GM21526 (cell line): ENCODE results near the gene MCM3AP.
"Not testable (repeated sequence)": the region's sequence is repeated elsewhere in the genome, so short reads cannot be mapped to it uniquely, and the experiment has no call there.

Experiments
- ATAC-seq: cut with Tn5 transposase; IDR thresholded peaks from one replicate; pipeline ENCODE4 v1.9.1; 2021; ENCODE audit warnings: moderate library complexity; ENCODE audit not compliant: unreplicated experiment, low FRiP score

MCM3AP gene

DNA sequence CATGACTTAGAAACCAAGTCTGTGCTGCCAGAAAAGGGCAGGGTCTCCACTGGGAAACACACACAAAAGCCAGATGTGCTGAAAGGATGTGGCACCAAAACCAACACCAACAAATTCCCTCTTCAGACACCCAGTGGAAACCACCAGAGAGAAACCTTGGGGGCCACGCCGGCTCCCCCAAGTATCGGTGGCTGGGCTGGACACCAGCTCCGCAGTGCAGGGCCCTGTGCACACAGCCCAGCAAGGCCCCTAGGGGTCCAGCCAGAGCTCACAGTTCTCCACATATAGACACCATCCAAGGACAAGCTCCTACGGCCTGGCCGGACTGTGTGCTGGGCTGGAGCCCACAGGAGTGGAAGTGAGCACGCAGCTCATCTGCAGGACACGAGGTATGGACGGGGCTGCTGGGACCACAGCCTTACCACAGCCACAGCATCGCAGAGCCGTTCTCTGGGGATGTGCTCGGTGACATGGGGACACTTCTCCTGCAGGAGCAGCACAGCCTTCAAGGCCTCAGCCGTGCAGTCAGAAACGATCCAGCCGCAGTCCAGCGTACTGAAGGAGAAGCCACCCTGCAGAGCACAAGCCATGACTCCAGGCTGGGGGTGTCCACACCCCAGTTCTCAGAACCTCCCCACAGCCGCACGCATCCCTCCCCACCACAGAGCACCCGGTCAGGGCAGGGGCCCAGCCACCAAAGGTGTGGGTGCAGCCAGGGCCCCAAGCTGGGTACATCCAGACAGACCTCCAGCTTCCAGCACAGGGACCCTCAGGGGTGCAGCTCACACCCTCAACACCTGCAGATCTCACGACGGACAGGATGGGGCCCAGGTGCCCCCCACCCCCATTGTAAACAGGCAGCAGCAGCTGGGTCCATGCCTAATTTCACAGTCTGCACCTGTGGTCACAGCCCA, 78.1 kb downstream of the MCM3AP start:
- no peak for ATAC-seq

DNA sequence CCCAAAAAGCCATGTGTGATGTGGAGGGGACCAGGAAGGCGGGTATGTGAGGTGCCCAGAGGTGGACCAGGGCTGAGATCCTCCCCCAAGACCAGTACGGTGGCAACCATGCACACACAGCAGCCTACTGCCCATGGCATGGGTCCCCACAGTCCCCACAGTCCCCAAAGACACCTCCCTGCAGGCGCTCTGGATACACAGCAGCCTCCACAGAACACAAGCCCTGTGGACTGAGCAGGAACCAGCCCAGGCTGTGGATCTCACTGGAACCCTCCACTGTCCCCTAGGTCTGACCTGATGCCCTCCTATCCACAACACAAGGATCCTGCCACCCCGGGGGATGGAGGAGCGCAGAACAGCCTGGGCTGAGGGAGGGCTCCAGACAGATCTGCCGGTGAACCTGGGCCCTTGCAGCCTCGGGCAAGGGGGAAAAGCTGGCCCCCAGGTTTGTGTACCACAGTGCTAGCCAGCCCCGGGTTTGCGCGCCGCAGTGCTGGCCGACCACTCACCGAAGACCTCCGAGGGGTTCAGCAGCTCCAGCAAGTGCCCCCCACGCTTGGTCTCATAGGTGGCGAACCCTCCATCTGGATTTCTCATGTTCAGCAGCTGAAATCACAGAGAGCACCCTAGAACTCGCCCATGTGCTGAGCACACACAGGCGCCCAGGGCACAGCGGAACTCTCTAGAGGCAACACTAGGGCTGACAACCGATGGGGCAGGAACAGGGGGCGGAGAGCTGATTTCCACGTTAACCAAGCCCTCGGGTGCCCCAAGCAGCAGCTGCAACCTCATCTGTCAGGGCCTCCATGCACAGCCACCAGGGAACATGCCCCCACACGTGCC, 79.0 kb downstream of the MCM3AP start:
- no peak for ATAC-seq

DNA sequence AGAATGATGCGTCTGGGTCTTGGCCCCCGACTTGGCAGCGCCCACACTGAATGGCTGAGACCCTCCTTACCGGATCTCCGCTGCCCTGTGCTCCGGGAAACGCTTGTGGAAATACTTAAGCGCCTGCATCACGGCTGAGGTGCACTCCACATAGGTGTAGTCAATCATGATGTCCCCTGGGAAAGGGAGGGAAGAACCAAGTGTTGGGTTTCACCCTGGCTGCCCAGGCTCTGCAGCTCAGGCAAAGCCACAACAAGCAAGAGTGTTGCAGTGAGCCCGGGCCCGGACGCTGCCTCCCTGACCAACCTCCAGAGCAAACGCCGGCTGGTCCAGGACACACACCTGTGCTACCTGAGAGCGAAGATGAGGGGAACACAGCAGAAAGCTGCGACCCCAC, 79.6 kb downstream of the MCM3AP start:
- ATAC-seq: no peak

DNA sequence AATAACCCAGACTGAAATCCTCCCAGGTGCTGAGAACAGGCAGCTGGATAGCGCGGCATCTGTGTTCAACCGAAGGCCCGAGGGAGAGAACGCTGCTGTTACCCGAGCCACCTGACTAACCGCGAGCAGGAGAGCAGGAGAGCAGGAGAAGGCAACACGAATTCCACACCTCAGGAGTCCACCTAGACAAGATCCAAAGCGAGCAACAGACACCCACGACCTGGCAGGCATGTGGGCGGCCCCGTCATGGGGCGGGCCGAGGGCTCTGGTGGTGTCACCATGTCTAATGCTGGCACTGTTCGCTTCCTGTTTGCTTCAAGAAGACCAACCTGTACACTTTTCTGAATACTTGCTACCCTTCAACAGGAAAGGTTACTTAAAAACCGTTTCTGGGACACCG, 80.2 kb downstream of the MCM3AP start:
- ATAC-seq: no peak

DNA sequence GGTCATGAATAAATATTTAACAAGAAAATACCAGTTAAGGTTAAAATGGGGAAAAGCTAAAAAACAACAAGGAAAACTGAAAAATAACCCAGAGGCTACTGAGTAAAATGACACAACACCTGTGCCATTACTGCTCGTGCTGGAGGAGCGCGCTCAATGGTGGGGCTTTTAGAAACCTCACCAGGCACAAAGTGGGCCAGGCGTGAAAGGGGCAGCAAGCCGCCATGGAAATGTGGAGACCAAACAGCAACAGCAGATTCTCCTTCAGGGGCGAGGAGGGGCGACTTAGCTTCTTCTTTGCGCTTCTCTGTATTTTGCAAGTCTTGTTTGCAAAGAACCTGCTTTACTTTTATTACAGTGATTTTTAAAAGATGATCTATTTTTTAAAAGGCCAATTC, 82.2 kb downstream of the MCM3AP start:
- no peak for ATAC-seq

DNA sequence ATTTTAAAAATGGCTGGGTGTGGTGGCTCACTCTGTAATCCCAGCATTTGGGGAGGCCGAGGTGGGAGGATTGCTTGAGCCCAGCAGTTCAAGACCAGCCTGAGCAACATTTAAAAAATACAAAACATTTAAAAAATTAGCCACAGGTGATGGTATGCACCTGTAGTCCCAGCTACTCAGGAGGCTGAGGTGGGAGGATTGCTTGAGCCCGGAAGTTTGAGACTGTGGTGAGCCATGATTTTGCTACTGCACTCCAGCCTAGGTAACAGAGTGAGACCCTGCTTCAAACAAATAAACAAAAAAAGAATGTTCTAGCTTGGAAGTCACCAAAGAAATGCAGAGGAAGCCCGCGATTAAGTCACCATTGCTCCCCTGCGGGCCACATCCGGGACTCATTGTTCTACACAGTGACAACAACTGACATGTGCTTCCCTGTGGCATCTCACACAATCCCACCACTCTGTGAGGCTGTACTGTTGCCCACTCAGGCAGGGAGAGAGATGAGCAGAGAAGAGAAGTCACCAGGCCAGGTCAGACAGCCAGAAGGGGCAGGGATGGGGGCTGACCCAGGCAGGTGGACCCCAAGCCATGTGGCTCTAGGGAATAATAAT, 82.7 kb downstream of the MCM3AP start:
- ATAC-seq: no peak

DNA sequence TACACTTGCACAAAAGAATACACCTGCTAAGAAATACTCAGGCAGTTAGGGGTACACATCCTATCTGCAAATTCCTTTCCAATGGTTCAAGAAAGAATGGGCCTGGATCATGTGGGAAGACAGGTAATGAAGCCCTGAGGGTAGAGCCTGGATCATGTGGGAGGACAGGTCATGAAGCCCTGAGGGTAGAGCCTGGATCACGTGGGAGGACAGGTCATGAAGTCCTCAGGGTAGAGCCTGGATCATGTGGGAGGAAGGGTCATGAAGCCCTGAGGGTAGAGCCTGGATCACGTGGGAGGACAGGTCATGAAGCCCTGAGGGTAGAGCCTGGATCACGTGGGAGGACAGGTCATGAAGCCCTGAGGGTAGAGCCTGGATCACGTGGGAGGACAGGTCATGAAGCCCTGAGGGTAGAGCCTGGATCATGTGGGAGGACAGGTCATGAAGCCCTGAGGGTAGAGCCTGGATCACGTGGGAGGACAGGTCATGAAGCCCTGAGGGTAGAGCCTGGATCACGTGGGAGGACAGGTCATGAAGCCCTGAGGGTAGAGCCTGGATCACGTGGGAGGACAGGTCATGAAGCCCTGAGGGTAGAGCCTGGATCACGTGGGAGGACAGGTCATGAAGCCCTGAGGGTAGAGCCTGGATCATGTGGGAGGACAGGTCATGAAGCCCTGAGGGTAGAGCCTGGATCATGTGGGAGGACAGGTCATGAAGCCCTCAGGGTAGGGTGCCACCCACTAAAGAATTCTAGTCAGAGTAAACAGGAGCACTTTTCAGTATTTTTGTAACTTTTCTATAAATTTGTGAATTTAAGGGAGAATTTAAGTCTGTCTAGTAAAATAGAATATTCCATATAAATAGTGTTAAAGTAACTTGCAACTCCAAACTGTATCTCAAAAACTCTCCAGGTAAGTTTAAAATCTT, 84.3 kb downstream of the MCM3AP start:
- not testable (repeated sequence) for ATAC-seq

DNA sequence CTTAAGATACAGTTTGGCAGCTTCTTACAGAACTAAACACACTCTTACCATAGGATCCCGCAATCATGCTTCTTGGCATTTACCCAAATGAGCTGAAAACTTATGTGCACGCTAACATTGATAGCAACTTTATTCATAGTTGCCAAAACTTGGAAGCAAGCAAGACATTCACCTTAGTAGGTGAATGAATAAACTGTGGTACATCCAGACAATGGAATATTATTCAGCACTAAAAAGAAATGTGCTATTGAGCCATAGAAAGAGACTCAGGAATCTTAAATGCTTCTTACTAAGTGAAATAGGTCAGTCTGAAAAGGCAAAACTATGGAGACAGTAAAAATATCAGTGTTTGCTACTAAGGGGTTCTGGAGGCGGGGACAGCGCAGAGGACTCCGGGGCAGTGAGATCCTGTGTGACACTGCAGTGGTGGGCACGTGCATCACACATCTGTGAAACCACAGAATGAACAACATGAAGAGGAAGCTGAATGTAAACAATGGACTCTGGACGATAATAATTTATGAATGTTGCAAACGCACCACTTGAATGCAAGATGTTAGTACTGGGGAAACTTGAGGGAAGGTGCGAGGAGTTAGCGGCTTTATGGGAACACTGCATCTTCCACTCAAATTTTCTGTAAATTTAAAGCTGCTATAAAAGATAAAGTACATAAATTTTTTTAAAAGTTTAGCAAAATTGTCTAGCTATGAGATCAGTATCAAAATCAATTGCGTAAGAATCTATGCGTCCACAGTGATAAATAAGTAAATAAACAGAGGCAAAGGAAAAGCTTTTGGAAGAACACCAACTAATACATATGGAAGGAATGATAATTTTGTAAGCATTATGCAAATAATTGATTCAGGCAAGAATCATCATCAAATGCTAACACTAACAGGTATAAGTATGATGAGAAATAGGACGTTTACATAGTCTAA, 85.7 kb downstream of the MCM3AP start:
- no peak for ATAC-seq

DNA sequence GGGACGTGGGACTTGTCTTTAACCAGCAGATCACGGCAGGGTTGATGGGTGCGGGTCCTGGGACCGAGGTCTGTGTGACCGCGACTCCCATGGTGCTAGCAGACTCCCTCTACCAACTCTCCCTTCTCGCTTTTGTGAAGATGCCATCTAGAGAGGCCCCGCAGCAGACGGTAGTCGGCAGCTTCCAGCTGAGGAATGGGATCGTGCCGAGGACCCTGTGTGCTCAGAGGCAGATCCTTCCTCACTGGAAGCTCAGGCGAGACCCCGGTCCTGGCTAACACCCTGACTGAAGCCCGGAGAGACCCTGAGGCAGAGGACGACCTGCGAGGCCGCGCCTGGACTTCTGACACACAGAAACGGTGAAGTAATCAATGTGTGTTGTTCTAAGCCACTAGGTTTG, 88.7 kb downstream of the MCM3AP start:
- no peak for ATAC-seq

DNA sequence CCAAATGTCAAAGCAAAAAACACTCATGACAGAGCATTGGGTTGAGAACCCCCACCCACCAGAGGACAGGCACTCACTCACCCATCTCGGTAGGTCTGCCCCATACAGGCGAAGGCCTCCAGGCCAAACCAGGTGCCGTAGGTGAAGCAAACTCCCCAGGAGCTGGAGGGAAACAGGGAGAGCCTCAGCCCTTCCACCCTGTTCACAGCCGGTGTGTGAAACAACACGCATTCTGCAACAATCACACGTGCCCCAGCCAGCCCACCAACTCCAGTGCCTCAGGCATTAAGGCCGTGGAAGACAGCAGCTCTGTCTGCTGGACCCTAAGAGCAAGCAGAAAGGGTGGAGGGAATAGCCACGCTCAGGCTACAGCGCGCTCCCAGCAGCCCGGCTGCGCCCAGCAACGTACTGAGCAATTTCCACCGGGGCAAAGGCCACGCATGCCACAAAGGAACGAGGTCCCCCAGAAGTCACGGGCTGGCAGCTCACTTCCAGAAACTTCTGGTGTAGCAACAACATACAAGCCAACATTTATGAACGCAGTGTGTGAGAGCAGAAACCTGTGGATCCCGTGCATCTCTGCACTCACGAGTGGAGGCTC, 89.7 kb downstream of the MCM3AP start:
- no peak for ATAC-seq

DNA sequence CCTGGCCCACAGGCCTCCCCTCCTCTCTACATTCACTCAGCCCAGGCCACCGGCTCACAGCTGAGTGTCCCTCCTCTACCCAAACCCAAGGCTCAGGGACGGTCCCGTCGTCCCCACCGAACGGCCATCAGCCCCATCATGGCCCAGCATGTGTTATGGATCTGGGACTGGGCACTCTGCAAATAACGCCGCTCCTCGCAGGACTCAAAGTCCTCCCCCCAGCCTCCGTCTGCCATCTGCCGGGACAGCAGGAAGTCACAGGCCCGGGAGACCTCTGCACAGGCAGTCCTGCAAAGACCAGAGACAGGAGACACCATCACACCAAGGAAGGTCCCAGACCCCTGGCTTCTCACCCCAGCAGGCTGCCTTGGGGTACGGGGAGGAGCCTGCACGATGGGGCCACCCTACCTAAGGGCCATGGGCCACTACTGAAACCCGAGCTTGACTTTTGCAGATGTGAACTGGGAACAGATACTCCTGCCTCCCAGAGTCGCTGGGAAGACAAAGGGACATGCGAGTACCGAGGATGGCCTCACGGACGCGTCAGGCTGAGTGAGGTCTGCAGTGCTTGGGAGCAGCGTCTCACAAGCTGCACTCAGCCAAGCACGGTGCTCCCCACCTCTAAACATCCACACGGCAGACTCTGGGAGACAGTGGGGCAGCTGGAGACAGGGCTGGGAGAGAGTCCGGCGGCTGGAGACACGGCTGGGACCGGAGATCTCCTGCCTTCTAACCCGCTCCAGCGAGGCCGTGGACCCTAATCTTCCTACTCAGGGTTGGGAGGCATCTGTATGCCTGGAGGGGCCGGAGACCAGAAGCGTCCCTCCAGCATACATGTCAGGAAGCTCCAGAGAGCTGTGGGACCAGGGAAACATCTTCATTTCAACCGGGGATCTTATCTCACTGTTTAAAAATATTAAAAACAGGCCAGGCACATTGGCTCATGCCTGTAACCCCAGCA, 90.8 kb downstream of the MCM3AP start:
- ATAC-seq: no peak

DNA sequence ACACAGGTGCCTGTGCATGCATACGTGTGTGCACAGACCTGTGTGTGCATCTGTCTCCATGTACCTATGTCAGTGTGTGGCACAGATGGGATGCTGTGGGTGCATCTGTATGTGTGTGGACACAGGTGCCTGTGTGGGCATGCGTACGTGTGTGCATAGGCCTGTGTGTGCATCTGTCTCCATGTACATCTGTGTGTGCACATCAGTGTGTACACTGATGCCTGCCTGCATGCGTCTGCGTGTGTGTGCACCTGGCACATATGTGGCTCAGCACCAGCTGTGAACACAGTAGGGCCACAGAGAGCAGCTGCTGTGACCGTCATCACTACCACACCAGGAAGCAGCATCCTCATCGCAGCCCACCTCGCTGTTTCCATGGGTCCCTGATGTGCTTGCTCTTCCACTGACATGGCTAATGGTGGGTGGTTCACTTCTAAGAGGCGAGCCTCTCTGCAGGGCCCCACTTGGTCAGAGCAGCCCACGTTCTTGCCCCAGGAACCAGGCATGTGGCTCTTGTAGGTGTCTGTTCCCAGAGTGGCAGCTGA, 91.5 kb downstream of the MCM3AP start:
- no peak for ATAC-seq

DNA sequence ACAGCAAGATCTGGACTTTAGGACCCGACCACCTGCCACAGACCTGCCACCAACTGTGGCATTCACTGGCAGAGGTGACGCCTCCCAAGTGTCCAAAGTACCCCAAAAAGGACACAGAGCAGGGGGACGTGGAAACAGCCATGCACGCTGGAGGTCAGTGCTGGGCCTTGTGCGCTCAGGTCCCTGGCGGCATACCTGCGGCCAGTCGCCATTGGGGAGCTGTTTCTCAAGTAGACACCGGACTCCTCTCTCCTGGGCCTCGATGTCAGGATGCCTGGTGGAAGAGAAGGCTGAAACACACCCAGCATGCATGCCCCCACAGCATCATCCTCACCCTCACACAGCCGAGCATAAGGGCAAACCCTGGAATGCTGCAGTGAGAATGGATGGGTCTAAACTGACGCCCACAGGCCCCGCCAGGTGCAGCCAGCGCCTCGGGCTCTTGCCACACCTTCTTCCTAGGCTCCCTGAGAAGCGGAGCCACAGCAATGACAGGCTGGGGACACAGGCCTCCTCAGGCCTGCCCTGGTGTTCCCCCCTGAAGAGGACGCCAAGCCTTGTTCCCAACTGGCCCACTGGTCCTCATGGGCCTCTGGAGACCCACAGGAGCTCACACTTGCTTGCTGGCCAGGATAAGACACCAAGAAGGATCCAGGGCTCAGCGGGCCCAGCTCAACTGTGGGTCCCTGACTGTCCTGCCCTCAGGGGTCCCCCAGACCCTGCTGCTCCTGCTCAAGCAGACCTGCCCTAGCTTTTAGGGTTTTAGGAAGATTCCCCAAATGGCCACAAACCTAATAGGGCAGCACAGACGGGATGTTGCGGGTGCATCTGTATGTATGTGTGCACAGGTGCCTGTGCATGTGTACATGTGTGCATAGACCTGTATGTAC, 93.5 kb downstream of the MCM3AP start:
- ATAC-seq: no peak

DNA sequence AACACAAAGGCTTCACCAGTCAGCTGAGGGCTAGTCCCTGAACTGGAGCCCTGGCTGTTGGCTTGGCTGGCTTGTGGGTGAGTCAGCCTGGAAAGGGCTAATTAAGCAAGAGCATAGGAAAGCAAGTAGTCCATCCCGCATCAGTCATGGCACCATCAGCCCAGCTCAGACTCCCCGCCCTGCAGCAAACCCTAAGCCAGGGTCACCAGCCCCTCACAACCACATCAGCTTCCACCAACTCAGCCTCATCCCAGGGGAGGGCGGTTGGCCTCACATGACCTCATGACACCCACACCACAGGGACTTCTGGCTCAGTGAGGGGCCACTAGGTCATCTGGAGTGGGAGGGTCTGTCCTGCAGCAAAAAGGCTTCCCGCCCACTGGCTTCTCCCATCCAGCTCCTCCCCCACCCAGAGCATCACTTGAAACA, 94.1 kb downstream of the MCM3AP start:
- no peak for ATAC-seq

DNA sequence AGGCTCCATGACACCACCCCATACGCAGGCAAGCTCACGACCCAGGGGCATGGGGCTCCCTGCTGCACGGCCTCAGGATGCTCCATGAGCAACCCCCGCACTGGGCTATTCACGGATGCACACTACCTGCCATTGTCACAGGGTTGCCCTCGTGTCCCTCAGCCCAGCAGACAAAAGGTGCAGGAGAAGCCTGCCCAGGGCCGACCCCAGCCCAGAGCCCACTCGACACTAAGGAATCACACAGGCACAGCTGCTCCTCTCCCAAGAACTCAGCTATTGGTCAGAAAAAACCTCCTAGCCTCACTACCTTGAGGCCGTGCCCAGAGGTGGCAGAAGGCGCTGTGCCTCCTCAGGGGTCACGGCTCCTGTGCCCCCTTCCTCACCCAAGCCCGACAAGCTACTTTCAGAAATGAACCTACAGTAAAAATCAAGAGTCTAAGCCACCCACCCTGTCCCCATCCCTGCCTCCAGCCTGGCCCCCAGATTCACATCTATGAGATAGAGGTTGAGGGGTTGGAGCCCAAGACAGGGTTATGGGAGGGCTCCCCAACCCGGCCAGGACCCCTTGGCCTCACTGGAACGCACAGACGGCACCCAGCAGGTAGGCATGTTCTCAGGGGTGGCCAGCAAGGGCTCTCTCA, 94.8 kb downstream of the MCM3AP start:
- ATAC-seq: no peak

DNA sequence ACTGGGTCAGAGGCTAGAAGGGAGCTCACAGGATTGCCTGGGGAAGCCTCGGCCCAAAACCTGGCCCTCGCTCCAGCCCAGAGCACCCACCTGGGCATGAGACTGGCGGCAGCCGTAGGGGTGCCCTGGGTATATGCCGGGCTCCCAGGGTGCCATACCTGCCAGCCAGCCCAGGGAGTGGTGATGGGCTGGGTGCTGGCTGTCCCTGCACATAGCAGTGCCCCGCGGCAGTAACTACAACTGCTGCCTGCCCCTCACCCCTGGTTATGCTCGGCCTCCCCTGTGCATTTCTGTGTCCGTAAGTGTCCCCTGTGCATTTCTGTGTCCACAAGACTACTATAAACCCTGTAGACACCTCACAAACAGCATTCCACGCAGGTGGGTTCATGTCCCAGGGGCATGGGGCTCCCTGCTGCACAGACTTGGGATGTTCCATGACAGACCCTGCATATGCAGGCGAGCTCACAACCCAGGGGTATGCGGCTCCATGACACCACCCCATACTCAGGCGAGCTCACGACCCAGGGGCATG, 95.4 kb downstream of the MCM3AP start:
- ATAC-seq: no peak
